NCI-H524 (cell line): Measurements from ENCODE around the gene TRIM3.
"Not testable (repeated sequence)": the region's sequence is repeated elsewhere in the genome, so short reads cannot be mapped to it uniquely, and the experiment has no call there.

Experiments
- DNase-seq, 2 experiments: peaks; one replicate each; lab custom pipeline; 2025; lab: John Stamatoyannopoulos, UW

Gene TRIM3

DNA sequence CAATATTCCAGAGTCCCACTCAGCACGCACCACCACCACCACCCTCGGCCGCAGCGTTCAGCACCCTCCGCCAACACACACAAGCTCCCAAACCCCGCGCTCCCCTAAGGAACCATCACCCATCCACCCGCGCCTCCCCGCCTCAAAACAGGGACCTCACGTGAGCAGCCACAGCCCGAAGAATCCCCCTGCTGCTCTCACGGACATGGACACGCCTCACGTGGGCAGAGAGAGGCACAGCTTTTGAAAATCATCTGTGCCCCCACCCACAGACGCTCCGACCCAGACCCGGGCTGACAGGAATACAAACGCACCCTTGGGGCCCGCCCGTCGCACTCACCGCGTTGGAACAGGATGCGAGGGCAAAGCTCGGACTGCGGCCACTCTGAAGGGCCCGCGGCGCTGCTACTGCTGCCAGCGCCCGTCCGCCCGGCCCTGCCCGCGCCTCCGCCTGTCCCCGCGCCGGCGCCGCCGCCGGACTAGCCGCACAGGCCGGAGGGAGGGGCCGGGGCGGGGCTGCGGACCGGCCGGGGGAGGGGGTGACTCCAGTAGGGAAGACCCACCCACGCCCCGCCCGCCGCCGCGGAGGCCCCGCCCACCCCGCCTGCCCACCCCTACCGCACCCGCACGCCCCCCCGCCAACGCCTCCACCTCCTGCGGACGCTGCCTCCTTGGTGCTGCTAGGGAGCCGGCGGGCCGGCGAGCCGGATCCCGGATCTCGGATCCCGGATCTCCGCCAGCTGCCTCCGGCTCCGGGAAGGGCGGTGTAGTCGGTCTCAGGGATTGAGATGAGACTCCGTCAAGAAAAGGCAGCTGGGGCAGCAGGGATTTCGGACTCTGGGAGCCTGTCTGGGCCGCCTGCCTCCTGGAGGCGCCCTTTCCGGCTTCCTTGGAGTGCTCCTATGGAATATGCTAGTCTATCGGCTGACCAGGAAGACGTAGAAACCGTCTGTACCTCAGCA lies at the start of gene TRIM3:
TSS of gene TRIM3 (minus strand) at position 491 of the 962 bp plus-strand sequence. CDS start 8,246 bp downstream, outside the sequence.
- DNase-seq, result peak; percentile 80 to 88

GRCh38 chr11:6523253-6523652 lies 49.5 kb upstream of the TRIM3 start:
- DNase-seq, result no peak

DNA sequence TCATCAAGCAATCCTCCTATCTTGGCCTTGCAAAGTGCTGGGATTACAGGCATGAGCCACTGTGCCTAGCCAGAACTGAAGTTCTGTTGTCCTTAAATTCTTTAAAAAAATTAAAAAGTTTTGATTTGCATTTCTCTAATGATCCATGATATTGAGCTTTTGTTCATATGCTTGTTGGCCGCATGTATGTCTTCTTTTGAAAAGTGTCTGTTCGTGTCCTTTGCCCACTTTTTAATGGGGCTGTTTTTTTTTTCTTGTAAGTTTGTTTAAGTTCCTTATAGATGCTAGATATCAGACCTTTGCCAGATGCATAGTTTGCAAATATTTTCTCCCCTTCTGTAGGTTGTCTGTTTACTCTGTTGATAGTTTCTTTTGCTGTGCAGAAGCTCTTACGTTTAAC lies 48.2 kb upstream of the TRIM3 start:
- not testable (repeated sequence) for DNase-seq

- no peak for DNase-seq
These were observed 46.5 kb upstream of the TRIM3 start for GRCh38 chr11:6520265-6520664.

DNA sequence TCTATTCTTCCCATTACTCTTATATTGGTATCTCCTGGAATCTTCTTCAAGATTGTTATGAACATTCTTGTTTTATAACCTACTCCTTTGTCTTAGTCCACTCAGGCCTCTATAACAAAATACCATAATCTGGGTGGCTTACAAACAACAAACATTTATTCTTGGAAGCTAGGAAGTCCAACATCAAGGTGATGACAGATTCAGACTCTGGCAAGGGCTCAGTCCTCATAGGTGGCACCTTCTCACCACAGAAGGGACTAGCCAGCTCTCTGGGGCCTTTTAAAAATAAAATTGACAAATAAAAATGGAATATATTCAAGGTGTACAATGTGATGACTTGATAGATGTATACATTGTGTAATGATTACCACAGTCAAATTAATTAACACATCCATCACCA lies 43.1 kb upstream of the TRIM3 start:
- DNase-seq, result no peak

DNA sequence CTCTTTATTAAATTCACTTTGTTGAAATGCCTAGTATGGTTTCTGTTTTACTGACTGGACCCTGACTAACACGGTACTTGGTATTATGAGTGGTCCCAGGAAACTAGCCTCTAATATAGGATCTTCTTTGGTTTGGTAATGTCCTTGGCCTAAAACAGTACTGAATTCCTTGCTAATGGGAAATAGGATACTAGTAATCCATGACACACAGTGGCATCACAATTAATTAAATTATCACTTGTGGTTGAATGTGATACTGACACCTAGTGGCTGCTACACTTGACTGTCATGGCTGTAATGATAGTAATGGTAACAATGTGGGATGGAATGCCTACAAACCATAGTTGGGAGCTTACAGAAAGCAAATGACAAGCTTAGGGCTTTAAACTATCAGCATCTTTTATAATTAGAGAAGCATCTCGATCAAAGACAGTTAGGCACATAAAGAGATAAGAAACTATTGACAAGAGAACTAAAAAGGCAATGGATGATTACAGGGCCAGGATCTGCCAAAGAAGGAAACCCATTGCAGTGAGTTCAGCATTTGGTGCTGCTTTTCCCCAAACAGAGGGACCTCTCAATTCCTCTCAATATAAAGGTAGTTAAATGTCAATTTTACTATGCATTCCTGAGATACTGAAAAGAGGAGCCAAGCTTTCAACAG lies 32.0 kb upstream of the TRIM3 start:
- DNase-seq, result peak; percentile 45 to 48

GRCh38 chr11:6504166-6504565 lies 30.4 kb upstream of the TRIM3 start:
- DNase-seq, result no peak

DNA sequence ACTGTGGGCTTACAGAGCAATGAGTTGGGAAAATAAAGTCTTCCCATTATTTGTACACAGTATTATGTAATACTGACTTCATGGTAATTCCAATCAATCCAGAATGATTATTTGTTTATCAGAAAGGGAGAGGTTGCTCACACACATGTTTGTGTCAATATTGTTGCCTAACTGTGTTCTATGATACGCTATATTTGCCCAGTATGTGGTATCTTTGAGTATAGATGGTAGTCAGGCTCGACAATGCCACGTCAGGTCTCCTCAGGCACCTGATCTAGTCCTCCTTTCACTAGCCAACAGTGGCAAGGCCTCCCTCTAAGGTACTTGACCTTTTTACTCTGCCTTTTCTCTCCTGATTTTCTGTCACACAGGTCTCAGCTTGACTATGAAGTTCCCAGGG lies 28.6 kb upstream of the TRIM3 start:
- no peak for DNase-seq

DNA sequence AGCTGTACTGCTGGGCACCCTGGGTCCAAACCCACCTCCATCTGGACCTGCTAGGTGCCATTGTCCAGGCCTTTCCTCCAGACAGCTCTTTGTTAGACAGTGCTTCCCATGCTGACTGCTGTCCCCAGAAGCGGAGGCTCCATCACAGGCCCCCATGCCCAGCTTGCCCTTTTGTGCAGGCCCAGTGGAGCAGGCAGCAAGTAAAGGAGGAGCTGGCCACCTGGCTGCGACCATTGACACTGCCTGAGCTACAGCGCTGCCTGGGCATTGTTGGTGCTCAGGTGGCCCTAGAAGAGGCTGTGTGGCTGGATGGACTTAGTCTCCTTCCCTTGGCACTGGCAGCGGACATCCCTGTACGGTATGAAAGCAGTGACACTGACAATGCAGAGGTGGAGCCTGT lies 24.8 kb upstream of the TRIM3 start:
- no peak for DNase-seq

- no peak for DNase-seq
These were observed 24.4 kb upstream of the TRIM3 start for GRCh38 chr11:6498121-6498520.

- DNase-seq, result no peak
These were observed 23.5 kb upstream of the TRIM3 start, which contains the start of gene DNHD1 for GRCh38 chr11:6497069-6497839. DNHD1 (plus strand) TSS chr11:6497280; CDS start chr11:6498216, 936 bp downstream.

DNA sequence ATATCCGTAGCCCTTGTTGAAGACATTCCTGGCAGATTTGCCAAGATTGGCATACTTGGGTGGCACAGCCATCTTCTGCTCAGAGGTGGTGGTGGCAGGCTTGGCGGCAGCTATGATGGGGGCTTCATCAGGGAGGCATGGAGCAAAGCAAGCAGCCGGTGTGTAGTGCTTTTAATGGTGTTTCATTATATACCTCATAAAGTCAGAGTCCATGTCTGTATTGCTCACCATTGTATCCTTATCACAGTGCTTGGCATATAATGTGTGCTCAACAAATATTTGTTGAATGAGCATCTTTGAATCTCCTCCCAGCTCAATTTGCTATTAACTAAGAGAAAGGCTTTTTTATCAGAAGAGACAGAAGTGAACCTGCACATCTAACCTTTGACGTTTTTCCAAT lies 15.6 kb upstream of the TRIM3 start:
- DNase-seq, result no peak

- DNase-seq, result no peak
These were observed 15.1 kb upstream of the TRIM3 start for GRCh38 chr11:6488821-6489220.

DNA sequence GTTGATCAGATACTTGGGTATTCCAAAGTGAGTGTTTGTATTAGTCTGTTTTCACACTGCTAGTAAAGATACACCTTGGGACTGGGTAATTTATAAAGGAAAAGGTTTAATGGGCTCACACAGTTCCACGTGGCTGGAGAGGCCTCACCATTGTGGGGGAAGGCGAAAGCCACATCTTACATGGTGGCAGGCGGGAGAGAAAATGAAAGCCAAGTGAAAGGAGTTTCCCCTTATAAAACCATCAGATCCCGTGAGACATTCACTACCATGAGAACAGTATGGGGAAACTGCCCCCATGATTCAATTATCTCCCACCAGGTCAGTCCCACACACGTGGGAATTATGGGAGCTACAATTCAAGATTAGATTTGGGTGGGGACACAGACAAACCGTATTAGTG lies 14.6 kb upstream of the TRIM3 start:
- no peak for DNase-seq

DNA sequence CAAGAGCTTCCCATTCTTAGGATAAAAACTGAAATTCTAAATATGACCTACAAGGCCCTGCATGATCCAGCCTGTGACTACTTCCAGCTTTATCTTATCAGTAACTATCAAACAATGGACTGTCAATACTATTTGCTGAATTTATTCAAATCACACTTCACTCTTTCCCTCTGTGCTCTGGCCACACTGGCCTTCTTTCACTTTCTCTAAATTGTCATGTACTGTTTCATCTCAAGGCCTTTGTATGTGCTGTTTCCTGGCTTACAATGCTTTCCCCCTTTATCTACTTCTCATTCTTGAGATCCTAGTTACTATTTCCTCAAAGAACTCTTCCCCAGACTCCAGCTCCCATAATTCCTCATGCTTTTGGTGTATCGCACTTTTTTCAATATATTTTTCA lies 13.2 kb upstream of the TRIM3 start:
- DNase-seq, result no peak

DNA sequence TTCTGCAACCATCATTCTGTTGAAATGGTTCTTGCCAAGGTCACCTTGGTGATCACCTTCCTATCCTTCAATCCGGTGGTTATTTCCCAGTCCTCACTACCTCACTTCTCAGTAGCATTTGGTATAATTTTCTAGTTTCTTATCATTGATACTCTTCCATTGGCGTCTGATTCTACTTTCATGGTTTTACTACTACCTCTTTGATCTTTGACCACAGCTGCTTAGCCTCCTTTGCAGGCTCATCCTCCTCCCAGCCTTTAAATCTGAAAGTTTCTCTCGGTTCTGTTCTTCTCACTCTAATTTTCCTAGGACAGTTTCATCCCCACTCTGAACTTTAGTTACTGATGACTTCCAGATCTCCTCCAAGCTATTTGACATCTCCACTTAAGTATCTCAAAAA lies 12.5 kb upstream of the TRIM3 start:
- no peak for DNase-seq

DNA sequence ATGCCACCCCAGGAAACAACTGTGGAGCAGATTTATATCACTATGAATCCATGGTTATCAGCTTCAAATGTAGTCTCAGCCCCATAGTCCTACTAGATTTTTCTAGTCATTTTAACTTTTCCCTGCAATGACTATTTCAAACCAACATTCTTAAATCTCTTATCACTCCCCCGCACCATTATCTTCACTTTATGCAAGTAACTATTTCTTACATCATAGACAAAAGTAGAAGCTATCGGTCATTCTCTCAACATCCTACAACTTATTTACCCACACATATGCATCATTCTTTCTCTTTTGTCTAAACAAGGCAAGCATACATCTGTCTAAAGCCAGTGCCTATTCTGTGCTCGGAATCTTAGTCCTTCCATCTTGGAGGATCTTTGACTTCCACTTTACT lies 11.9 kb upstream of the TRIM3 start:
- no peak for DNase-seq

DNA sequence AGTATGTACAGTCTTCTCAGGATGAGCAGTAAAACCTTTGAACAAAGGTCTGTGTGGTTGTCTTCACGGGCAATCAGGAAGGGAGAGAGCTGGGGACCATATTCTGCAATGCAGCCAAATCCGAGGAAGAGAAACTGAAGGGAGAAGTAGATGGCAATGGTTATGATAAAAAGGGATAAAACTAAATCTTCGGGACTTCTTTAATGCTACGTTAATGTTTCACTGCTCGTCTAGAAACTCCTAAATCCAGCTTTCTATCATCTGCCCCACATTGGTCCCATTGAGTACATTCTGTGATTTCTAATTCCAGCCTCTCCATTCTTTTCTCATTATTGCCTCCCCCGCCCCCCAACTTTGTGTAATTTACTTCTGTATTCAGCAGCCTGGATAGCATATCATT lies 9.3 kb upstream of the TRIM3 start:
- no peak for DNase-seq

DNA sequence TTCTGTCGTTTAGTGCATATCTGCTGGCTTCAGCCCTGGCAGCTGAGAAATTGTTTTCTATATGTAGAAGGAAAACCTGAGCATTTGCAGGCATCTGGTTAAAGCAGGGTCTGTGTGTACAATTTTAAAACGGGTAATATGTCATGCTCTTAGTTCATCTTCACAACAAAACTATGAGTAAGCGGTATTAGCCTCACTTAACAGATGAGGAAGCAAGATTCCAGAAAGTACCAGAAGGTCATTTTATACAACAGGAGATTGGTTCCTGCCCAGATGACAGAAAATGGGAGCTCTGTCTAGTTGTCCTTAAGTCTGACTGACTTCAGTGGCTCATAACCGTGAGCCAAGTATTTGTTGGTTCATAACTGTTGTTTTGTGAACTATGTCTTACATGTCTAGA lies 8.7 kb upstream of the TRIM3 start:
- no peak for DNase-seq

GRCh38 chr11:6481924-6482275 lies 8.2 kb upstream of the TRIM3 start:
- no peak for DNase-seq

- peak; percentile 88 to 92 for DNase-seq
These were observed 7.5 kb upstream of the TRIM3 start, which contains the start of the genes ARFIP2 and TIMM10B for GRCh38 chr11:6481012-6481923. ARFIP2 (minus strand) TSS chr11:6481331; CDS start chr11:6480421, 910 bp downstream. TIMM10B (plus strand) TSS chr11:6481501; CDS start chr11:6481517, 16 bp downstream.
